H9 (cell line): ENCODE results near the gene CMSS1. TPM values are rescaled to one million over a fixed set of nuclear protein-coding genes. Genes with fewer than 3 reads are reported as not detected.

Experiments
- DNase-seq: peaks from one replicate; pipeline ENCODE4 v3.0.0-alpha.2; 2017
- H2AFZ ChIP-seq: one replicate; pipeline ENCODE4 v1.6.1; 2013; ENCODE audit warnings: mild to moderate bottlenecking, low read length, control low read depth, moderate library complexity
- H2AK5ac ChIP-seq: 2 replicates; pipeline ENCODE4 v1.6.1; 2013; ENCODE audit warnings: low read length, control low read depth, mixed read lengths; ENCODE audit not compliant: insufficient read length
- H2BK120ac ChIP-seq: one replicate; pipeline ENCODE4 v1.6.1; 2013; ENCODE audit warnings: low read depth, mild to moderate bottlenecking, low read length, control low read depth, inconsistent platforms; ENCODE audit not compliant: poor library complexity, severe bottlenecking
- H2BK12ac ChIP-seq: 2 replicates; pipeline ENCODE4 v1.6.1; 2013; ENCODE audit warnings: low read length, control low read depth, mixed read lengths, low read depth; ENCODE audit not compliant: insufficient read length
- H2BK15ac ChIP-seq: 2 replicates; pipeline ENCODE4 v1.6.1; 2013; ENCODE audit warnings: low read depth, low read length, control low read depth
- H2BK20ac ChIP-seq: one replicate; pipeline ENCODE4 v1.6.1; 2013; ENCODE audit warnings: low read depth, mild to moderate bottlenecking, low read length, control low read depth, inconsistent platforms; ENCODE audit not compliant: poor library complexity, severe bottlenecking
- H2BK5ac ChIP-seq: 2 replicates; pipeline ENCODE4 v1.6.1; 2013; ENCODE audit warnings: low read length, control low read depth, mixed read lengths; ENCODE audit not compliant: insufficient read length
- H3K14ac ChIP-seq: 2 replicates; pipeline ENCODE4 v1.6.1; 2013; ENCODE audit warnings: low read length, control low read depth; ENCODE audit not compliant: insufficient read depth
- H3K18ac ChIP-seq: 2 replicates; pipeline ENCODE4 v1.6.1; 2013; ENCODE audit warnings: low read depth, mild to moderate bottlenecking, mixed read lengths, low read length, control low read depth; ENCODE audit not compliant: insufficient read length
- H3K23ac ChIP-seq: 2 replicates; pipeline ENCODE4 v1.6.1; 2013; ENCODE audit warnings: low read length, control low read depth, mixed read lengths, low read depth; ENCODE audit not compliant: insufficient read length
- H3K23me2 ChIP-seq: 2 replicates; pipeline ENCODE4 v1.6.1; 2013; ENCODE audit warnings: low read depth, mild to moderate bottlenecking, mixed read lengths, low read length, control low read depth; ENCODE audit not compliant: insufficient read length, poor library complexity, severe bottlenecking
- H3K27ac ChIP-seq: 2 replicates; pipeline ENCODE4 v1.5.1; 2013; ENCODE audit warnings: low read length, control low read depth, mixed read lengths, low read depth; ENCODE audit not compliant: insufficient read length
- H3K27me3 ChIP-seq: 2 replicates; pipeline ENCODE4 v1.6.1; 2013; ENCODE audit warnings: low read length, control low read depth, inconsistent platforms; ENCODE audit not compliant: insufficient read depth
- H3K4ac ChIP-seq: 2 replicates; pipeline ENCODE4 v1.6.1; 2013; ENCODE audit warnings: low read depth, mild to moderate bottlenecking, control low read depth, inconsistent platforms, low read length, moderate library complexity
- H3K4me1 ChIP-seq: 2 replicates; pipeline ENCODE4 v1.6.1; 2013; ENCODE audit warnings: low read length, control low read depth, inconsistent platforms; ENCODE audit not compliant: insufficient read depth
- H3K4me2 ChIP-seq: 2 replicates; pipeline ENCODE4 v1.6.1; 2013; ENCODE audit warnings: low read length, control low read depth, mixed read lengths; ENCODE audit not compliant: insufficient read length, insufficient read depth
- H3K56ac ChIP-seq: 2 replicates; pipeline ENCODE4 v1.6.1; 2013; ENCODE audit warnings: low read depth, mild to moderate bottlenecking, mixed read lengths, low read length, control low read depth; ENCODE audit not compliant: insufficient read length
- H3K79me1 ChIP-seq: 2 replicates; pipeline ENCODE4 v1.6.1; 2013; ENCODE audit warnings: low read depth, mild to moderate bottlenecking, moderate library complexity, low read length, control low read depth, inconsistent platforms; ENCODE audit not compliant: insufficient read depth, poor library complexity, severe bottlenecking
- H3K79me2 ChIP-seq: 2 replicates; pipeline ENCODE4 v1.6.1; 2013; ENCODE audit warnings: low read length, control low read depth, inconsistent platforms; ENCODE audit not compliant: insufficient read depth
- H3K9ac ChIP-seq: 2 replicates; pipeline ENCODE4 v1.6.1; 2013; ENCODE audit warnings: low read length, control low read depth, mixed read lengths; ENCODE audit not compliant: insufficient read length; ENCODE audit errors: extremely low read depth
- H3K9me3 ChIP-seq: one replicate; pipeline ENCODE4 v1.6.1; 2013; ENCODE audit warnings: low read depth, low read length, inconsistent platforms; ENCODE audit not compliant: control insufficient read depth
- H3T11ph ChIP-seq: one replicate; pipeline ENCODE4 v1.6.1; 2013; ENCODE audit warnings: mild to moderate bottlenecking, low read length, control low read depth, inconsistent platforms
- H4K20me1 ChIP-seq: one replicate; pipeline ENCODE4 v1.6.1; 2013; ENCODE audit not compliant: control insufficient read depth, insufficient read length, insufficient read depth
- H4K5ac ChIP-seq: 2 replicates; pipeline ENCODE4 v1.6.1; 2013; ENCODE audit warnings: low read depth, mild to moderate bottlenecking, mixed read lengths, low read length, control low read depth; ENCODE audit not compliant: insufficient read length
- H4K8ac ChIP-seq: replicated peaks from 2 replicates; pipeline ENCODE4 v1.6.1; 2013; ENCODE audit warnings: low read length, control low read depth, mixed read lengths, low read depth; ENCODE audit not compliant: insufficient read length
- H4K91ac ChIP-seq: 2 replicates; pipeline ENCODE4 v1.6.1; 2013; ENCODE audit warnings: low read depth, mild to moderate bottlenecking, moderate library complexity, mixed read lengths, low read length, control low read depth; ENCODE audit not compliant: insufficient read length
- H3K27ac Mint-ChIP-seq, 3 experiments: 2 replicates in 2 of 3; 3 replicates in 1 of 3; pipeline ENCODE4 v1.8.0; 2020 to 2021; ENCODE audit warnings: mixed read lengths in 3 of 3, mild to moderate bottlenecking in 1 of 3, moderate library complexity in 1 of 3
- H3K27me3 Mint-ChIP-seq: 2 replicates; pipeline ENCODE4 v1.8.0; 2021; ENCODE audit warnings: low read depth, mild to moderate bottlenecking, moderate library complexity, mixed read lengths
- H3K36me3 Mint-ChIP-seq, 3 experiments: 2 replicates in 2 of 3; 3 replicates in 1 of 3; pipeline ENCODE4 v1.8.0; 2020 to 2021; ENCODE audit warnings: low read depth in 3 of 3, mixed read lengths in 3 of 3; ENCODE audit not compliant: insufficient read depth in 1 of 3
- H3K4me1 Mint-ChIP-seq, 2 experiments: 2 replicates each; pipeline ENCODE4 v1.8.0; 2020; ENCODE audit warnings: mixed read lengths in 2 of 2
- H3K4me3 Mint-ChIP-seq, 2 experiments: 2 replicates in 1 of 2; 3 replicates in 1 of 2; pipeline ENCODE4 v1.8.0; 2020 to 2021; ENCODE audit warnings: mild to moderate bottlenecking in 2 of 2, mixed read lengths in 2 of 2, moderate library complexity in 1 of 2
- H3K9me3 Mint-ChIP-seq, 2 experiments: 2 replicates in 1 of 2; 3 replicates in 1 of 2; pipeline ENCODE4 v1.8.0; 2020; ENCODE audit warnings: mild to moderate bottlenecking in 2 of 2, mixed read lengths in 2 of 2, moderate library complexity in 1 of 2
- WGBS: extraction: QIAGEN DNeasy Blood & Tissue Kit; methylation state at CpG from one replicate; pipeline ENCODE4 v1.1.7; 2013; ENCODE audit warnings: missing lambda C conversion rate, low lambda C conversion rate, mixed read lengths; ENCODE audit not compliant: insufficient read length; ENCODE audit errors: extremely low coverage; 5-methylcytosine and 5-hydroxymethylcytosine counted together
- total RNA-seq: library from RNA; stranded (reverse); gene quantifications from 2 replicates; pipeline ENCODE4 v1.2.1, GENCODE V29; 2021
- TF ChIP-seq, protein P1 (sequence below): fragments of 200-600 bp; sonication (generic); conservative IDR thresholded peaks from 3 replicates; pipeline ENCODE4 v1.8.0; 2021; ENCODE audit warnings: antibody characterized with exemption, mild to moderate bottlenecking

CMSS1 gene
- total RNA-seq, 1 experiment from 2014 or later, result 61.8 TPM

DNA sequence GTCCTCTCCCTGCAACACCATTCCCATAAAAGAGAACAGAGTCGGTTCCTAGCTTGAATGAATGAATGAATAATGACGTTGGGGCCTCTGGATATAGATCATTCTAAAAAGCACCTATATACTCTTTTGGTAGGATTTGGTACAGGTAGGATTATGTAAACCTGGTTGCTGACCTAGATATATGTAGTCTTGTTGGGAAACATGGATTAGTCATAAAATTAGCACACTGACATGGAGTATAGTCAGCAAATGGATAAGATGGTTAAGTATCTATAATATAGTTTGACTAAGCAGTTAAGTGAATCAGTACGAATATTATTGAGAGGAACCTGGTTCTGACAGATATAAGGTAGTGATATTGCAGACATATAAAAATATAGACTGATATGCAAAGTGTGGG, 154.1 kb downstream of the CMSS1 start:
- Histone ChIP-seq H3K9ac (no peak overlapping the region), H3K9me3 (no peaks in the 10 kb centered on the region), H3K56ac (no peak overlapping the region), H2BK15ac (no peak overlapping the region), H3K4me1 (no peaks in the 10 kb centered on the region), H4K91ac (no peak overlapping the region), H3K4ac (no peak overlapping the region), H3K27ac (no peak overlapping the region), H3K4me2 (no peak overlapping the region), H4K20me1 (no peaks in the 10 kb centered on the region), H2BK120ac (no peak overlapping the region), H4K5ac (no peak overlapping the region), H2AFZ (no peak overlapping the region), H3K79me2 (no peaks in the 10 kb centered on the region), H3K14ac (no peak overlapping the region), H2AK5ac (no peak overlapping the region), H3K23me2 (no peaks in the 10 kb centered on the region), H3K27me3 (no peaks in the 10 kb centered on the region), H2BK12ac (no peak overlapping the region), H2BK20ac (no peak overlapping the region), H3K79me1 (no peaks in the 10 kb centered on the region), H3T11ph (no peak overlapping the region), H4K8ac (no peak overlapping the region), H2BK5ac (no peak overlapping the region), H3K18ac (no peak overlapping the region), H3K23ac (no peak overlapping the region)
- H3K4me1 Mint-ChIP-seq, result no peaks in the 10 kb centered on the region
- no peak for DNase-seq
- no CpG with 5 or more reads among the region's 3 CpGs for WGBS
- H3K9me3 Mint-ChIP-seq, result no peaks in the 10 kb centered on the region; a peak in 1 of 5 replicates
- no peak overlapping the region for H3K4me3 Mint-ChIP-seq
- H3K27me3 Mint-ChIP-seq, result no peaks in the 10 kb centered on the region
- TF ChIP-seq, protein P1, sequence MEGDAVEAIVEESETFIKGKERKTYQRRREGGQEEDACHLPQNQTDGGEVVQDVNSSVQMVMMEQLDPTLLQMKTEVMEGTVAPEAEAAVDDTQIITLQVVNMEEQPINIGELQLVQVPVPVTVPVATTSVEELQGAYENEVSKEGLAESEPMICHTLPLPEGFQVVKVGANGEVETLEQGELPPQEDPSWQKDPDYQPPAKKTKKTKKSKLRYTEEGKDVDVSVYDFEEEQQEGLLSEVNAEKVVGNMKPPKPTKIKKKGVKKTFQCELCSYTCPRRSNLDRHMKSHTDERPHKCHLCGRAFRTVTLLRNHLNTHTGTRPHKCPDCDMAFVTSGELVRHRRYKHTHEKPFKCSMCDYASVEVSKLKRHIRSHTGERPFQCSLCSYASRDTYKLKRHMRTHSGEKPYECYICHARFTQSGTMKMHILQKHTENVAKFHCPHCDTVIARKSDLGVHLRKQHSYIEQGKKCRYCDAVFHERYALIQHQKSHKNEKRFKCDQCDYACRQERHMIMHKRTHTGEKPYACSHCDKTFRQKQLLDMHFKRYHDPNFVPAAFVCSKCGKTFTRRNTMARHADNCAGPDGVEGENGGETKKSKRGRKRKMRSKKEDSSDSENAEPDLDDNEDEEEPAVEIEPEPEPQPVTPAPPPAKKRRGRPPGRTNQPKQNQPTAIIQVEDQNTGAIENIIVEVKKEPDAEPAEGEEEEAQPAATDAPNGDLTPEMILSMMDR, result no peak
- H3K27ac Mint-ChIP-seq, result no peak overlapping the region
- H3K36me3 Mint-ChIP-seq, result no peaks in the 10 kb centered on the region; a peak in 1 of 7 replicates
